GM19463 (cell line): ENCODE data around the gene PMIS2.

ENCODE experiments used
- ATAC-seq: cut with Tn5 transposase; IDR thresholded peaks from one replicate; pipeline ENCODE4 v1.9.1; 2021; ENCODE audit warnings: mild to moderate bottlenecking, moderate library complexity; ENCODE audit not compliant: unreplicated experiment

Gene PMIS2

DNA sequence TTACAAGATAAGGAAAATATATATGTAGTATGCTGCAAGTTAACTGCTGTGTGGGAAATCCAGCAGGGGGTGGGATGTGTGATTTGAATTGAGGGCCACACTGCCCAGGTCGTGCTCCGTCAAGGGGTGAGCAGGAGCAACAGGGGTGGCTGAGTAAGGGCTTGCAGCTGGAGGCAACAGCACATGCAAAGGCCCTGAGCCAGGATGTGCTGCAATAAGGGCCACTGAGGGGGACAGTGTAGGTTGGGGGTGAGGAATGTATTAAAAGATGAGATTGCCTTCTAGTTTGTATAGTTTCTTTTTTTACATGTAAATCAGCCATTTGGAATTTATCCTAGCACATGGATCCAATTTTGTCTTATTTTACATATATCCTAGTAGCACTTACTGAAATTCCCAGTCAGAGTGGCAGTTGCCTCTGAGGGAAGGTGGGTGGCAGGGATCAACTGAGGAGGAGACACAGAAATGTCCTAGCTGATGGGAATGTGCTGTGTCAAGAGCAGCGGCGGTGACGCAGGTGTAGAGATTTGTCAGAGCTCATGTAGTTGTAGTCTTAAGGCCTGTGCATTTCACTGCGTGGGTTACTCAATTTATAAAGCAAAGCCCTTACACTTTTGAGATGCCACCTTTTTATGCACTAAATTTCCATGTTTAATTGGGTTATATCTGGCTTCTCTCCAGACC is 37.5 kb downstream of the PMIS2 start:
- ATAC-seq = no peak

DNA sequence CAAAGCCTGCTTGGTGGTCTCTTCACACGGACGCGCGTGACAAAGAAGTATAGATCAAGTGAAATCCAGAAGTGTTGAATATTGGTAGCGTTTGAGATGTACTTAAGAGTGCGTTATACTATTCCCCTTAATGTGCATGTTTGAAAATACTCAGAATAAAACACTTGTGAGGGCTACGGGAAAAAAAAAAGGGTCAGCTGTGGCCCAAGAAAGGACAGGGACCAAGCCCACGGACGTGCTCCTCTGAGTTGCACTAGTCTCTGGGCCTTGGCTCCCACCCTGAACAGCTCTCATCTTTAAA is 42.2 kb downstream of the PMIS2 start:
- ATAC-seq = no peak

GRCh38 chr19:35628565-35629331 is 42.8 kb downstream of the PMIS2 start, which contains the start of gene RBM42:
RBM42 (plus strand) TSS chr19:35629036; CDS start chr19:35629154, 118 bp downstream.
- peak; percentile 98 for ATAC-seq

DNA sequence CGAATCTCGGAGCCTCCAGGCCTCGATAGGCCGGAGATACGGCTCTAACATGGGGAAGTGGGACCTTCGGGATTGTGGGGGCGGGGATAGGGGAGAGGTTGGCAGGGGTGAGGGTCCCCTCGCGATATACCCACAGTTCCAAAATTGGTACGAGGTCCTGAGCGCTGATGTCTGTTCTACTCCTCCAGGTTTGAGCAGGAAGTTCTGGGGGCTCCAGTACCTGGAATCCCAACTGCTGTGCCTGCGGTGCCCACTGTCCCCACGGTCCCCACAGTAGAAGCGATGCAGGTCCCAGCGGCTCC is 43.3 kb downstream of the PMIS2 start:
- ATAC-seq = no peak

- ATAC-seq = no peak
Observed at GRCh38 chr19:35633727-35634440, 47.9 kb downstream of the PMIS2 start.

- no peak for ATAC-seq
Observed at GRCh38 chr19:35636651-35637050, 50.7 kb downstream of the PMIS2 start.
